K562 (cell line): ENCODE results near the gene TMEM87B. TPM values are rescaled to one million over a fixed set of nuclear protein-coding genes. Genes with fewer than 3 reads are reported as not detected.

Experiments
- CBX5 ChIP-seq: IDR thresholded peaks from 2 replicates; pipeline ENCODE4 v1.6.1; 2014; ENCODE audit warnings: low read depth, borderline replicate concordance
- CCAR2 ChIP-seq: fragments of 200-400 bp; formaldehyde crosslinking; IDR thresholded peaks from 2 replicates; pipeline ENCODE4 v1.6.1; 2017; ENCODE audit warnings: mild to moderate bottlenecking, low read depth, low read length
- CREB3 ChIP-seq: fragments of 450-650 bp; conservative IDR thresholded peaks from 2 replicates; pipeline ENCODE4 v1.6.1; 2016; ENCODE audit warnings: missing genetic modification characterization, low read depth, mild to moderate bottlenecking, missing compliant biosample characterization, moderate library complexity
- E2F8 ChIP-seq: fragments of 450-650 bp; IDR thresholded peaks from 2 replicates; pipeline ENCODE4 v1.7.1; 2018; ENCODE audit warnings: mild to moderate bottlenecking, low read depth; ENCODE audit not compliant: partially characterized antibody
- EP400 ChIP-seq: fragments of 450-650 bp; IDR thresholded peaks from 2 replicates; pipeline ENCODE4 v1.6.1; 2017; ENCODE audit warnings: antibody characterized with exemption, mild to moderate bottlenecking, moderate library complexity
- GTF2F1 ChIP-seq: IDR thresholded peaks from 2 replicates; pipeline ENCODE4 v1.6.1; 2011; ENCODE audit warnings: low read depth, low read length, improper control_type of control experiment
- KLF16 ChIP-seq: IDR thresholded peaks from 2 replicates; pipeline ENCODE4 v1.6.1; 2016; ENCODE audit warnings: antibody characterized with exemption
- SMAD2 ChIP-seq: fragments of 150-350 bp; IDR thresholded peaks from 2 replicates; pipeline ENCODE4 v1.6.1; 2014; ENCODE audit warnings: low read depth, mild to moderate bottlenecking, low read length
- SMC3 ChIP-seq: conservative IDR thresholded peaks from 2 replicates; pipeline ENCODE4 v1.6.1; 2011; ENCODE audit warnings: low read depth, low read length, improper control_type of control experiment; ENCODE audit not compliant: insufficient read depth
- SRF ChIP-seq, 2 experiments: fragments of 250-450, 450-650 bp in 1 of 2; sonication (Bioruptor Pico) in 1 of 2; sonication (generic) in 1 of 2; formaldehyde crosslinking; IDR thresholded peaks; 2 replicates each; pipeline versions ENCODE4 v1.5.0 to v1.5.1; 2020 to 2022; ENCODE audit warnings: mild to moderate bottlenecking in 1 of 2, missing genetic modification reagents in 1 of 2
- ZBTB1 ChIP-seq: sonication (generic); formaldehyde crosslinking; IDR thresholded peaks from 2 replicates; pipeline ENCODE4 v1.8.1; 2023; ENCODE audit warnings: missing genetic modification reagents, low read depth, mild to moderate bottlenecking, borderline replicate concordance
- ZBTB33 ChIP-seq: sonication (generic); formaldehyde crosslinking; IDR thresholded peaks from 2 replicates; pipeline ENCODE4 v1.8.1; 2023; ENCODE audit warnings: mild to moderate bottlenecking, missing genetic modification reagents
- ZBTB8A ChIP-seq: fragments of 450-650 bp; IDR thresholded peaks from 2 replicates; pipeline ENCODE4 v1.6.1; 2018; ENCODE audit warnings: mild to moderate bottlenecking, moderate library complexity; ENCODE audit not compliant: partially characterized antibody
- ZC3H11A ChIP-seq: IDR thresholded peaks from 2 replicates; pipeline ENCODE4 v1.6.1; 2012; ENCODE audit warnings: low read depth, low read length, improper control_type of control experiment
- ZFP91 ChIP-seq: sonication (generic); formaldehyde crosslinking; IDR thresholded peaks from 2 replicates; pipeline ENCODE4 v1.8.0; 2022; ENCODE audit warnings: mild to moderate bottlenecking, missing genetic modification reagents
- ZNF644 ChIP-seq: fragments of 200-800 bp; sonication (Bioruptor generic); IDR thresholded peaks from 2 replicates; pipeline ENCODE4 v1.6.1; 2016; ENCODE audit warnings: low read depth, missing genetic modification characterization, missing compliant biosample characterization
- polyA plus RNA-seq, 8 experiments: library from polyadenylated mRNA; depleted of rRNA in 4 of 8; stranded (reverse) in 5 of 8; unstranded in 3 of 8; fragments of >200 nt; fragmentation: Nextera tagmentation in 2 of 8; fragmentation: Illumina TruSeq in 1 of 8; extraction: Ambion mirVana in 2 of 8; extraction: Trizol in 1 of 8; gene quantifications; 2 replicates each; pipeline versions ENCODE4 v1.2.1 to v1.2.3, GENCODE V29; 2011 to 2014; ENCODE audit warnings: inconsistent platforms in 1 of 8, missing spikeins in 1 of 8
- total RNA-seq, 7 experiments: library from RNA; depleted of rRNA in 6 of 7; stranded (reverse); fragments of >200 nt in 6 of 7; fragmentation: Illumina TruSeq in 2 of 7; extraction: Trizol in 2 of 7; gene quantifications; 2 replicates each; pipeline versions ENCODE4 v1.2.1 to v1.2.3, GENCODE V29; 2011 to 2021; ENCODE audit warnings: low replicate concordance in 1 of 7

Gene TMEM87B
- total and polyA plus RNA-seq, 9 of the 15 experiments (the other 6 are each of a cell fraction or from before 2014, with no cell fraction given), result 3.7 to 17.1 (median 11.0) TPM

GRCh38 chr2:112054847-112055729, at the start of gene TMEM87B (continued):
- TF ChIP-seq E2F8 (peak; percentile 41), GTF2F1 (no peak), ZBTB1 (CRISPR knock-in tag) (peak; percentile 35; the same call in 1 of the 2 replicates), ZNF644 (tag) (no peak), ZFP91 (no peak), CBX5 (no peak), ZBTB33 (CRISPR knock-in tag) (peak; percentile 56; the same call in 1 of the 2 replicates), CCAR2 (no peak), EP400 (peak; percentile 88), SRF (CRISPR knock-in tag; IDR thresholded peaks at IDR 0.05) (peak in 1 of 2 experiments; percentile 50; a peak in 2 of 4 replicates), SMC3 (no peak), ZBTB8A (no peak), CREB3 (tag) (no peak), KLF16 (peak; percentile 80; the same call in 1 of the 2 replicates), ZC3H11A (no peak), SMAD2 (no peak)
